WTC11 (cell line): ENCODE data around the gene CCDC126. TPM values are rescaled to one million over a fixed set of nuclear protein-coding genes. Genes with fewer than 3 reads are reported as not detected.

Experiments
- AFF4 ChIP-seq: sonication (generic); formaldehyde crosslinking; IDR thresholded peaks from 2 replicates; pipeline ENCODE4 v1.8.1; 2023; ENCODE audit warnings: mild to moderate bottlenecking, missing genetic modification reagents, borderline replicate concordance
- AR ChIP-seq: fragments of 250-450 bp; sonication (Bioruptor Pico); IDR thresholded peaks from 2 replicates; pipeline ENCODE4 v1.9.0; 2021; ENCODE audit warnings: mild to moderate bottlenecking
- ATF1 ChIP-seq: sonication (generic); formaldehyde crosslinking; IDR thresholded peaks from 2 replicates; pipeline ENCODE4 v1.8.1; 2023; ENCODE audit warnings: mild to moderate bottlenecking, moderate library complexity, missing genetic modification reagents
- CTCF ChIP-seq: fragments of 200-600 bp; IDR thresholded peaks from 2 replicates; pipeline ENCODE4 v1.8.0; 2022; ENCODE audit warnings: antibody characterized with exemption
- EMX1 ChIP-seq: fragments of 250-450 bp; sonication (Bioruptor Pico); IDR thresholded peaks from 2 replicates; pipeline ENCODE4 v1.8.0; 2021; ENCODE audit warnings: mild to moderate bottlenecking
- HMGA2 ChIP-seq: fragments of 250-450 bp; sonication (Bioruptor Pico); IDR thresholded peaks from 2 replicates; pipeline ENCODE4 v1.4.0; 2021; ENCODE audit warnings: mild to moderate bottlenecking, moderate library complexity
- MLX ChIP-seq: sonication (generic); formaldehyde crosslinking; IDR thresholded peaks from 2 replicates; pipeline ENCODE4 v1.8.1; 2023; ENCODE audit warnings: mild to moderate bottlenecking, missing genetic modification reagents, moderate library complexity
- NFE2L1 ChIP-seq: sonication (generic); formaldehyde crosslinking; IDR thresholded peaks from 2 replicates; pipeline ENCODE4 v1.8.1; 2023; ENCODE audit warnings: missing genetic modification reagents
- OVOL2 ChIP-seq: fragments of 250-450 bp; sonication (Bioruptor Pico); IDR thresholded peaks from 2 replicates; pipeline ENCODE4 v1.9.0; 2021; ENCODE audit warnings: mild to moderate bottlenecking, borderline replicate concordance
- TCF7 ChIP-seq: sonication (generic); formaldehyde crosslinking; IDR thresholded peaks from 2 replicates; pipeline ENCODE4 v1.8.0; 2022; ENCODE audit warnings: mild to moderate bottlenecking, low read depth, missing genetic modification reagents, moderate library complexity
- ZNF671 ChIP-seq: fragments of 250-450 bp; sonication (Bioruptor Pico); IDR thresholded peaks from 2 replicates; pipeline ENCODE4 v1.8.0; 2021; ENCODE audit warnings: mild to moderate bottlenecking
- total RNA-seq: library from RNA; stranded (reverse); gene quantifications from 3 replicates; pipeline ENCODE4 v1.2.3, GENCODE V29; 2021
- TF ChIP-seq, protein P1 (sequence below): sonication (generic); formaldehyde crosslinking; IDR thresholded peaks from 2 replicates; pipeline ENCODE4 v1.8.0; 2022; ENCODE audit warnings: missing genetic modification reagents
- TF ChIP-seq, protein P2 (sequence below): sonication (generic); formaldehyde crosslinking; IDR thresholded peaks from 2 replicates; pipeline ENCODE4 v1.8.1; 2022; ENCODE audit warnings: low read depth, mild to moderate bottlenecking, moderate library complexity, missing genetic modification reagents, borderline replicate concordance
- TF ChIP-seq, protein P3 (sequence below): sonication (generic); formaldehyde crosslinking; conservative IDR thresholded peaks from 2 replicates; pipeline ENCODE4 v1.8.1; 2023; ENCODE audit warnings: mild to moderate bottlenecking, low read depth, missing genetic modification reagents, moderate library complexity
- TF ChIP-seq, protein P4 (sequence below): sonication (generic); formaldehyde crosslinking; IDR thresholded peaks from 2 replicates; pipeline ENCODE4 v1.8.0; 2023; ENCODE audit warnings: missing genetic modification reagents
- TF ChIP-seq, protein P5 (sequence below): sonication (generic); formaldehyde crosslinking; IDR thresholded peaks from 2 replicates; pipeline ENCODE4 v1.8.1; 2023; ENCODE audit warnings: mild to moderate bottlenecking, missing genetic modification reagents, moderate library complexity

Gene CCDC126
- total RNA-seq, 1 experiment from 2014 or later, result 5.1 TPM

- TF ChIP-seq, protein P1, sequence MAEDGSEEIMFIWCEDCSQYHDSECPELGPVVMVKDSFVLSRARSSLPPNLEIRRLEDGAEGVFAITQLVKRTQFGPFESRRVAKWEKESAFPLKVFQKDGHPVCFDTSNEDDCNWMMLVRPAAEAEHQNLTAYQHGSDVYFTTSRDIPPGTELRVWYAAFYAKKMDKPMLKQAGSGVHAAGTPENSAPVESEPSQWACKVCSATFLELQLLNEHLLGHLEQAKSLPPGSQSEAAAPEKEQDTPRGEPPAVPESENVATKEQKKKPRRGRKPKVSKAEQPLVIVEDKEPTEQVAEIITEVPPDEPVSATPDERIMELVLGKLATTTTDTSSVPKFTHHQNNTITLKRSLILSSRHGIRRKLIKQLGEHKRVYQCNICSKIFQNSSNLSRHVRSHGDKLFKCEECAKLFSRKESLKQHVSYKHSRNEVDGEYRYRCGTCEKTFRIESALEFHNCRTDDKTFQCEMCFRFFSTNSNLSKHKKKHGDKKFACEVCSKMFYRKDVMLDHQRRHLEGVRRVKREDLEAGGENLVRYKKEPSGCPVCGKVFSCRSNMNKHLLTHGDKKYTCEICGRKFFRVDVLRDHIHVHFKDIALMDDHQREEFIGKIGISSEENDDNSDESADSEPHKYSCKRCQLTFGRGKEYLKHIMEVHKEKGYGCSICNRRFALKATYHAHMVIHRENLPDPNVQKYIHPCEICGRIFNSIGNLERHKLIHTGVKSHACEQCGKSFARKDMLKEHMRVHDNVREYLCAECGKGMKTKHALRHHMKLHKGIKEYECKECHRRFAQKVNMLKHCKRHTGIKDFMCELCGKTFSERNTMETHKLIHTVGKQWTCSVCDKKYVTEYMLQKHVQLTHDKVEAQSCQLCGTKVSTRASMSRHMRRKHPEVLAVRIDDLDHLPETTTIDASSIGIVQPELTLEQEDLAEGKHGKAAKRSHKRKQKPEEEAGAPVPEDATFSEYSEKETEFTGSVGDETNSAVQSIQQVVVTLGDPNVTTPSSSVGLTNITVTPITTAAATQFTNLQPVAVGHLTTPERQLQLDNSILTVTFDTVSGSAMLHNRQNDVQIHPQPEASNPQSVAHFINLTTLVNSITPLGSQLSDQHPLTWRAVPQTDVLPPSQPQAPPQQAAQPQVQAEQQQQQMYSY, result peak; percentile 98
- TF ChIP-seq AR (no peak), AFF4 (CRISPR knock-in tag) (no peak), OVOL2 (CRISPR knock-in tag) (no peak), EMX1 (CRISPR knock-in tag) (no peak), ATF1 (CRISPR knock-in tag) (no peak), ZNF671 (CRISPR knock-in tag) (no peak), MLX (CRISPR knock-in tag) (no peak), HMGA2 (no peak), NFE2L1 (CRISPR knock-in tag) (no peak), CTCF (no peak), TCF7 (CRISPR knock-in tag) (no peak)
- TF ChIP-seq, protein P2, sequence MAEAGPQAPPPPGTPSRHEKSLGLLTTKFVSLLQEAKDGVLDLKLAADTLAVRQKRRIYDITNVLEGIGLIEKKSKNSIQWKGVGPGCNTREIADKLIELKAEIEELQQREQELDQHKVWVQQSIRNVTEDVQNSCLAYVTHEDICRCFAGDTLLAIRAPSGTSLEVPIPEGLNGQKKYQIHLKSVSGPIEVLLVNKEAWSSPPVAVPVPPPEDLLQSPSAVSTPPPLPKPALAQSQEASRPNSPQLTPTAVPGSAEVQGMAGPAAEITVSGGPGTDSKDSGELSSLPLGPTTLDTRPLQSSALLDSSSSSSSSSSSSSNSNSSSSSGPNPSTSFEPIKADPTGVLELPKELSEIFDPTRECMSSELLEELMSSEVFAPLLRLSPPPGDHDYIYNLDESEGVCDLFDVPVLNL (CRISPR knock-in tag), result 0 out of 2 replicates have a peak, but pooled peaks have one; percentile 27
- TF ChIP-seq, protein P3, sequence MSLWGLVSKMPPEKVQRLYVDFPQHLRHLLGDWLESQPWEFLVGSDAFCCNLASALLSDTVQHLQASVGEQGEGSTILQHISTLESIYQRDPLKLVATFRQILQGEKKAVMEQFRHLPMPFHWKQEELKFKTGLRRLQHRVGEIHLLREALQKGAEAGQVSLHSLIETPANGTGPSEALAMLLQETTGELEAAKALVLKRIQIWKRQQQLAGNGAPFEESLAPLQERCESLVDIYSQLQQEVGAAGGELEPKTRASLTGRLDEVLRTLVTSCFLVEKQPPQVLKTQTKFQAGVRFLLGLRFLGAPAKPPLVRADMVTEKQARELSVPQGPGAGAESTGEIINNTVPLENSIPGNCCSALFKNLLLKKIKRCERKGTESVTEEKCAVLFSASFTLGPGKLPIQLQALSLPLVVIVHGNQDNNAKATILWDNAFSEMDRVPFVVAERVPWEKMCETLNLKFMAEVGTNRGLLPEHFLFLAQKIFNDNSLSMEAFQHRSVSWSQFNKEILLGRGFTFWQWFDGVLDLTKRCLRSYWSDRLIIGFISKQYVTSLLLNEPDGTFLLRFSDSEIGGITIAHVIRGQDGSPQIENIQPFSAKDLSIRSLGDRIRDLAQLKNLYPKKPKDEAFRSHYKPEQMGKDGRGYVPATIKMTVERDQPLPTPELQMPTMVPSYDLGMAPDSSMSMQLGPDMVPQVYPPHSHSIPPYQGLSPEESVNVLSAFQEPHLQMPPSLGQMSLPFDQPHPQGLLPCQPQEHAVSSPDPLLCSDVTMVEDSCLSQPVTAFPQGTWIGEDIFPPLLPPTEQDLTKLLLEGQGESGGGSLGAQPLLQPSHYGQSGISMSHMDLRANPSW (CRISPR knock-in tag), result no peak
- TF ChIP-seq, protein P4, sequence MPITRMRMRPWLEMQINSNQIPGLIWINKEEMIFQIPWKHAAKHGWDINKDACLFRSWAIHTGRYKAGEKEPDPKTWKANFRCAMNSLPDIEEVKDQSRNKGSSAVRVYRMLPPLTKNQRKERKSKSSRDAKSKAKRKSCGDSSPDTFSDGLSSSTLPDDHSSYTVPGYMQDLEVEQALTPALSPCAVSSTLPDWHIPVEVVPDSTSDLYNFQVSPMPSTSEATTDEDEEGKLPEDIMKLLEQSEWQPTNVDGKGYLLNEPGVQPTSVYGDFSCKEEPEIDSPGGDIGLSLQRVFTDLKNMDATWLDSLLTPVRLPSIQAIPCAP (CRISPR knock-in tag), result no peak
- TF ChIP-seq, protein P5, sequence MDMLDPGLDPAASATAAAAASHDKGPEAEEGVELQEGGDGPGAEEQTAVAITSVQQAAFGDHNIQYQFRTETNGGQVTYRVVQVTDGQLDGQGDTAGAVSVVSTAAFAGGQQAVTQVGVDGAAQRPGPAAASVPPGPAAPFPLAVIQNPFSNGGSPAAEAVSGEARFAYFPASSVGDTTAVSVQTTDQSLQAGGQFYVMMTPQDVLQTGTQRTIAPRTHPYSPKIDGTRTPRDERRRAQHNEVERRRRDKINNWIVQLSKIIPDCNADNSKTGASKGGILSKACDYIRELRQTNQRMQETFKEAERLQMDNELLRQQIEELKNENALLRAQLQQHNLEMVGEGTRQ, result no peak
Measured at GRCh38 chr7:23680414-23681405, 83.5 kb downstream of the CCDC126 start (continued).
